ENCODE measurements around the gene CACNA1E. TPM values are rescaled to one million over a fixed set of nuclear protein-coding genes. Genes with fewer than 3 reads are reported as not detected.

CACNA1E gene
- total and polyA plus RNA-seq, 10 donors, result 0.02 to 6.1 (median 1.2) TPM

DNA sequence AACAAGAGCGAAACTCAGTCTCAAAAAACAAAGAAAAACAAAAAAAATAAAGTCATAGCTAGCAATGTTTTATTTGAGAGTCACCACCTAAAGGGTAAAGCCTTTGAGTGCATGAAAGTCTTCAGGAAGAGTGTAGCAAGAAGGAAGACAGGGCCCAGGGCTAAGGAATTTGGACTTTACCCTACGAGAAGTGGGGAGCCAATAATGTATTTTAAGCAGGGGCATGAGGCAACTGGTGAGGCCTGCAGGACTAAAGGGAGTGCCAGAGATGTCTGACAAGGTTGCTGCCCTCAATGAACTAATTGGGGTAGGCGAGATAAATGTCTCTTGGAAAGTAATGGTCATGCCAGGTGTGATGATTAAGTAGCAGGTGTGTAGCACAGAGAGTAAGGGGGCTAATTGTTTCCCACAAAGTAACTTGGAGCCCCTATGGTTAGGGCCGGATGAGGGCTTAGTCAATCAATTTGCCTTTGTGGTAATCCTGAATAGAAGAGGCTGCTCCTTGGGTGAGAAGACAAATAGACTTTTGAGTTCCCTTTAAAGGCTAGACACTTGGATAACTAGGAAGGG is 31.6 kb upstream of the CACNA1E start:
- Histone ChIP-seq H3K27ac (no peak overlapping the region), H3K36me3 (no peaks in the 10 kb centered on the region), H3K4me1 (no peaks in the 10 kb centered on the region), H3K4me3 (no peak overlapping the region), H3K27me3 (replicated peaks in 1 of 7) (peaks cover 0 to 6% (median 0%) of the 10 kb centered on the region in 7 donors), H3K9me3 (peaks cover 0 to 10% (median 6%) of the 10 kb centered on the region in 8 donors)
- WGBS, 5 donors, result 69 to 83% (median 72%) methylated on average over 4 of the region's 4 CpGs
- intact Hi-C loops (cut with DNase I; ENCODE audit: low total_unique reads), result no loop called here
- no peak for TF ChIP-seq POLR2A (IDR thresholded peaks at IDR 0.05)
- no peak for TF ChIP-seq POLR2AphosphoS5 (IDR thresholded peaks at IDR 0.05)
- TF ChIP-seq, protein P1, sequence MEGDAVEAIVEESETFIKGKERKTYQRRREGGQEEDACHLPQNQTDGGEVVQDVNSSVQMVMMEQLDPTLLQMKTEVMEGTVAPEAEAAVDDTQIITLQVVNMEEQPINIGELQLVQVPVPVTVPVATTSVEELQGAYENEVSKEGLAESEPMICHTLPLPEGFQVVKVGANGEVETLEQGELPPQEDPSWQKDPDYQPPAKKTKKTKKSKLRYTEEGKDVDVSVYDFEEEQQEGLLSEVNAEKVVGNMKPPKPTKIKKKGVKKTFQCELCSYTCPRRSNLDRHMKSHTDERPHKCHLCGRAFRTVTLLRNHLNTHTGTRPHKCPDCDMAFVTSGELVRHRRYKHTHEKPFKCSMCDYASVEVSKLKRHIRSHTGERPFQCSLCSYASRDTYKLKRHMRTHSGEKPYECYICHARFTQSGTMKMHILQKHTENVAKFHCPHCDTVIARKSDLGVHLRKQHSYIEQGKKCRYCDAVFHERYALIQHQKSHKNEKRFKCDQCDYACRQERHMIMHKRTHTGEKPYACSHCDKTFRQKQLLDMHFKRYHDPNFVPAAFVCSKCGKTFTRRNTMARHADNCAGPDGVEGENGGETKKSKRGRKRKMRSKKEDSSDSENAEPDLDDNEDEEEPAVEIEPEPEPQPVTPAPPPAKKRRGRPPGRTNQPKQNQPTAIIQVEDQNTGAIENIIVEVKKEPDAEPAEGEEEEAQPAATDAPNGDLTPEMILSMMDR (IDR thresholded peaks at IDR 0.05 in 8 of 11, conservative IDR thresholded peaks at IDR 0.05 in 3 of 11), result no peak
- DNase-seq, result no peak

DNA sequence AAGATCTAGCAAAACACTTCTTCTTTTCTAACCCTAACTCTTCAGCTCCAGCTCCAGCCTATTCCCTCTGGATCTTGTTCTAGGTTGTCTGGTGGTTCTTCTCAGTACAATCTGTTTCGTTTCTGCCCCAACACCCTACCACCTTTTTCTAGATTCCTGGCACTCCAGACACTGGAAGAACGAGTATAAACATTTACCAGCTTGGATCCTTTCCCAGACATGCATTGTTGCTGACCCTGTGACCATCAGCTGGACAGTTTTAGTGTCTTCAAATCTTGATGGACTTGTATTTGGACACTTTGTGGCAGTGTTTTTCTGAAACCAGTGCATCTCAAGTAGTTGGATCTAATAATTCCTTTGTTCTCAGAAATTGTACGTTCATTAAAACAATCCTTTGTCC is 30.6 kb upstream of the CACNA1E start:
- TF ChIP-seq POLR2AphosphoS5 (IDR thresholded peaks at IDR 0.05) (no peak), POLR2A (IDR thresholded peaks at IDR 0.05) (no peak)
- TF ChIP-seq, protein P1 (IDR thresholded peaks at IDR 0.05 in 8 of 11, conservative IDR thresholded peaks at IDR 0.05 in 3 of 11), result no peak
- H3K27me3 ChIP-seq (replicated peaks in 1 of 7), result peaks cover 0 to 11% (median 0%) of the 10 kb centered on the region in 7 donors
- no peak overlapping the region for H3K27ac ChIP-seq
- H3K4me1 ChIP-seq, result no peaks in the 10 kb centered on the region
- peaks cover 0 to 17% (median 14%) of the 10 kb centered on the region in 8 donors for H3K9me3 ChIP-seq
- no peak overlapping the region for H3K4me3 ChIP-seq
- intact Hi-C loops (cut with DNase I; ENCODE audit: low total_unique reads), result no loop called here
- H3K36me3 ChIP-seq, result no peaks in the 10 kb centered on the region
- DNase-seq, result no peak
- 49 to 71% (median 62%) methylated on average over 3 of the region's 3 CpGs for WGBS, 5 donors

DNA sequence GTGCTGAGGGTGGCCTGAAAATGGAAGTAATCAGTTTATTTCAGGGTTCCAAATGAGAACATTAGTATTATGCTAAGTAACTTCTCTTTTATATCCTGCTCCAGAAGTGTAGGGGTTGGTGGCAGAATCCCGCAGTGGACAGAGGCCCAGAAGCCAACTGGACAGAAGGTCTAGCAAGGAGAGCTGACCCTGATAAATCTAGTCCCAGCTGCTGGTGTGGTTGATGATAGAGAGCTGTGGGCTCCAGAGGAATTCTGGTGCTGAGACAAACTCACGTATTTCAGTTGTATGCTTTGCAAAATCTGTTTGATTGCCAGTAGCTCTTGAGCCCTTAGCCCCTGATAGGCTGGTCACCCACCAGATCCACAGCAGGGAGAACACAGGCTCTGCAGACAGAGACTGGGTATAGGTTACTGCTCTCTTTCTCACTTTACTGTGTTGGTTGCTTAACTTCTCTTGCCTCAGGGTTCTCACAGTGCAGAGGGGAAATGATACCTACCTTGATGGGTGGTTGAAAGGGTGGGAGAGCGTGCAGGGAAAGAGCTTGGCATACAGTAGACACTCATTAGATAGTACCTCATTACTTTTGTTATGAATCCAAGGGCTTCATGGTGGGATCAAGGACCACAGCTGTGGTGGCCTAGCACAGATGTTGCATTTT is 29.6 kb upstream of the CACNA1E start:
- Histone ChIP-seq H3K4me3 (no peak overlapping the region), H3K27ac (no peak overlapping the region), H3K4me1 (no peaks in the 10 kb centered on the region), H3K36me3 (no peaks in the 10 kb centered on the region), H3K27me3 (replicated peaks in 1 of 7) (peaks cover 0 to 10% (median 0%) of the 10 kb centered on the region in 7 donors), H3K9me3 (peaks cover 0 to 17% (median 14%) of the 10 kb centered on the region in 8 donors)
- DNase-seq, result no peak
- TF ChIP-seq POLR2AphosphoS5 (IDR thresholded peaks at IDR 0.05) (no peak), POLR2A (IDR thresholded peaks at IDR 0.05) (no peak)
- TF ChIP-seq, protein P1 (IDR thresholded peaks at IDR 0.05 in 8 of 11, conservative IDR thresholded peaks at IDR 0.05 in 3 of 11), result no peak
- intact Hi-C loops (cut with DNase I; ENCODE audit: low total_unique reads), result no loop called here
- 63 to 93% (median 70%) methylated on average over 3 of the region's 3 CpGs for WGBS, 5 donors

DNA sequence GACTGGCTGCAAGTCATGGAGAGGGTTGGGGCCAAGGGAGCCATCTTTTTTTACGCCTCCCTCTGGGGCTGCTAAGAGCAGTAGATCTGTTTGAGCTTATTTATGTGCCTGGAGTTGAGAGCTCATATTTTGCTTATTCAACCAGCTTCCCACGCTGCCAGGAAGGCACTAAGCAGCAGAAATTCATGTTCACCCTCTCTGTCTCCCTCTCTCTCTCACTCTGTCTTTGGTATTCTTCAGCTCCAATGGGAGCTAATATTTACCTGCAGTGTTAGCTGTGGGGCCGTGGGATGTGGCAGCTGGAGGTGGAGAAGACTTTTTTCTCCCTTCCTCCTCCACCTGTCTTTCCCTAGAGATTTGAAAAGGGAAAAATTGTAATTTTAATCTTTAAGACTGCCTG is 26.8 kb upstream of the CACNA1E start:
- 48 to 64% (median 60%) methylated on average over 3 of the region's 3 CpGs for WGBS, 5 donors
- TF ChIP-seq POLR2A (IDR thresholded peaks at IDR 0.05), result no peak
- TF ChIP-seq, protein P1 (IDR thresholded peaks at IDR 0.05 in 8 of 11, conservative IDR thresholded peaks at IDR 0.05 in 3 of 11), result no peak
- TF ChIP-seq POLR2AphosphoS5 (IDR thresholded peaks at IDR 0.05), result no peak
- no peak for DNase-seq
- Histone ChIP-seq H3K9me3 (peaks cover 0 to 17% (median 14%) of the 10 kb centered on the region in 8 donors), H3K36me3 (no peaks in the 10 kb centered on the region), H3K27me3 (replicated peaks in 1 of 7) (peaks cover 0 to 7% (median 0%) of the 10 kb centered on the region in 7 donors), H3K27ac (no peak overlapping the region), H3K4me1 (no peaks in the 10 kb centered on the region), H3K4me3 (no peak overlapping the region)
- intact Hi-C loops (cut with DNase I; ENCODE audit: low total_unique reads), result no loop called here

Measured in spleen (tissue), 11 donors.